Activated T-cell treated with anti-CD3 and anti-CD28 coated beads for 1 hour (primary cell): ENCODE data around the gene PLEKHB1.

Source experiments
- DNase-seq: peaks from one replicate; pipeline ENCODE4 v3.0.0-alpha.2; 2020; ENCODE audit warnings: low read depth

The PLEKHB1 gene

DNA sequence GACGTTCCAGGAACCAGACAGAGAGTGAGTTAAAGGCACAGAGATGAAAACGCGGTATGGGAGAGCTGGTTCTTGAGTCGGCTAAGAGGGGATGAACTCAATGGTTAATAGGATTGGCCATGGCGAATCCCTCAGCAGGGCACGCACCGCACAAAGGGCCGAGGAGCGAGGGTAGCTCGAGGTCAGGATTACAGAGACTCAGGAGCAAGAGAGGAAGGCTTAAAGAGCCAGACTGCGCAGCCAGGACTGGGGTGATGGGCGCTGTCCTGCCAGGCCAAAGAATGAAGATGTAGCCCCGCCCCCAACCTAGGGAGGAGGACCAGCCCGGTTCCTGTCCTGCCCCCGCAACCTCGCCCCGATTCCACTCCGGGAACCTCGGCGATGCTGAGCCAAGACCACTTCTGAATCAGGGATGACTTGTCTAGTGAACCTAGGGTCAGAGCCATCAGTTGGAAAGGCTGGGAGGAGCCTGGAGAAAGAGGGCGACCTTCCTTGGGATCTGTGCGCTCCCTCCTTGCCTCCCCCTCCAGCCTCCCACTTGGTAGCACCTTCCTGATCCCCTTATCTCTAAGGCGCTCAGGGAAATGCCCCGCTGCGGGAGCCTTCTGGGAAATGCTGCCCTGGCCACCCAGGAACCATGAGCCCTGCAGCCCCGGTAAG, at the start of gene PLEKHB1:
Gene PLEKHB1 (plus strand): TSS at position 610 of the 660 bp plus-strand sequence. CDS start 28 bp downstream, at position 638.
- DNase-seq: no peak

- DNase-seq: no peak
These were observed 48.9 kb upstream of the PLEKHB1 start for GRCh38 chr11:73597336-73597955.

- peak; percentile 89 for DNase-seq
These were observed 48.2 kb upstream of the PLEKHB1 start, which contains the start of gene FAM168A for GRCh38 chr11:73597956-73598718. Gene FAM168A, minus strand, starts transcription at chr11:73598112. Its CDS starts 129,638 bp downstream, at chr11:73468474.

GRCh38 chr11:73598719-73599379, 47.5 kb upstream of the PLEKHB1 start:
- DNase-seq: no peak

DNA sequence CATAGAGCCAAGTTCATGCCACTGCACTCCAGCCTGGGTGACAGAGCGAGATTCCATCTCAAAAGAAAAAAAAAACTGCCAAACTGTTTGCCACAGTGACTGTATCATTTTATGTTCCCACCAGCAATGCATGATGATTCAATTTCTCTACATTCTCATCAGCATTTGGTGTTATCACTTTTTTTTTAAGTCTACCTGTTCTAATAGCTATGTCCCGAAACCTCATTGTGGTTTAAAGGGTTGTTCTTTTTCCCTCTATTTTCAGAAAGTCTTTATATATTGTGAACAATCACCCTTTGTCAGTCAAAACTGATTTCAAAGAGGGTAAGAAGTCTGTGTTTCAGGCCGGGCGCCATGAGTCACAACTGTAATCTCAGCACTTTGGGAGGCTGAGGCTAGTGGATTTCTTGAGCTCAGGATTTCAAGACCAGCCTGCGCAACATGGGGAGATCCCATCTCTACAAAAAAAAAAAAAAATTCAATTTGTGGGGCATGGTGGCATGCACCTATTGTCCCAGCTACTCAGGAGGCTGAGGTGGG, 33.7 kb upstream of the PLEKHB1 start:
- no peak for DNase-seq

- DNase-seq: no peak
These were observed 31.8 kb upstream of the PLEKHB1 start for GRCh38 chr11:73614591-73614990.

GRCh38 chr11:73622926-73623593, 23.3 kb upstream of the PLEKHB1 start:
- DNase-seq: no peak

- no peak for DNase-seq
These were observed 22.7 kb upstream of the PLEKHB1 start for GRCh38 chr11:73623686-73624085.

DNA sequence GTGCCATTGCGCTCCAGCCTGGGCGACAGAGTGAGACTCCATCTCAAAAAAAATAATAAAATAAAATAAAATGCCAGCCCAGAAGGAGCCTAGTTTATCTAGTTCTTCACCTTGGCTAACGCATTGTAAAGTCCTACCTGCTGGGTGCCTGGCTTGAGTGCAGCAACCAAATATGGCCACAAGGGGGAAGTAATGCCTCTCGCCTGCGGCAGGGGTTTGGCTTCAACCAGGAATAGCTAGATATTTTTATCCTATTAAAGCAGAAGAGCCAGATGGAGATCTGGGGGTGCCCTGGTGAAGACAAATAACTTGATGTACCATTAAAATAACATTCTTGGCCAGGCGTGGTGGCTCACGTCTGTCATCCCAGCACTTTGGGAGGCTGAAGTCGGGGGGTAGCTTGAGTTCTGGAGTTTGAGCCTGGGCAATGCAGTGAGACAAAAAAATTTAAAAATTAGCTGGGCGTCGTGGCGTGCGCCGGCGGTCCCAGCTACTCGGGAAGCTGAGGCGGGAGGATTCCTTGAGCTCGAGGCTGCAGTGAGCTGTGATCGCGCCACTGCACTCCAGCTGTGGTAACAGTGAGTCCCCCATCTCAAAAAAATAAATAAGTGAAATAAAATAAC, 20.6 kb upstream of the PLEKHB1 start:
- peak; percentile 55 for DNase-seq

DNA sequence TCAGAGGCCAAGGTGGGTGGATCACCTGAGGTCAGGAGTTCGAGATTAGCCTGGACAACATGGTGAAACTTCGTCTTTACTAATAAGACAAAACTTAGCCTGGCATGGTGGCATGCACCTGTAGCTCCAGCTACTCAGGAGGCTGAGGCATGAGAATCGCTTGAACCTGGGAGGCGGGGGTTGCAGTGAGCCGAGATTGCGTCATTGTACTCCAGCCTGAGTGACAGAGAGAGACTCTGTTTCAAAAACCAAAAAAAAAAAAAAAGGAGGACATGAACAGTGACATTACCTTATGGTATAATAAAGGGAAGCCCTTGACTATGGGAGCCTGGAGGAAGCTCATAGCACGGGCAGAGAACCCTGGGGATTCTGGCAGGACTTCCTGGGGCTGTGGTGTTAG, 16.5 kb upstream of the PLEKHB1 start:
- no peak for DNase-seq

DNA sequence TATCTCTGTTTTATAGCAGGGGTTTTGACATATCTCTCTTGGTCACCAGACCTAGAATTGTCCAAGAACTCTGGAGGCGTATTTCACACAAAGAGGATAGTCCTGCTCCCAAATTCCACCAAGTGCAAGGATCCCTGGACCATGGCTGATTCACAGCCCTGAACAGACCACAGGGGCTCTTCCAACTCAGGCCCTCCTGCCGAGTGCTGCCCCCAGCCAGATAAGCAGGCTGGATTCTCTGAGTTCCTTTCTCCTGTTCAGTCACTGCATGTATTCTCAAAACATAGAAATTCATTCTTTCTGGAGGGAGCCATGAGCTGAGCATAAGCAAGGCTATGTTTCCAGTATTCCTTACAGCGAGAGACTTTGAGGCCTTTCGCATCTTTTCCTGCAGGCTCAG, 13.4 kb upstream of the PLEKHB1 start:
- no peak for DNase-seq

GRCh38 chr11:73633999-73634398, 12.4 kb upstream of the PLEKHB1 start:
- no peak for DNase-seq

GRCh38 chr11:73635721-73636120, 10.7 kb upstream of the PLEKHB1 start:
- DNase-seq: no peak

GRCh38 chr11:73636249-73636648, 10.1 kb upstream of the PLEKHB1 start:
- DNase-seq: no peak

DNA sequence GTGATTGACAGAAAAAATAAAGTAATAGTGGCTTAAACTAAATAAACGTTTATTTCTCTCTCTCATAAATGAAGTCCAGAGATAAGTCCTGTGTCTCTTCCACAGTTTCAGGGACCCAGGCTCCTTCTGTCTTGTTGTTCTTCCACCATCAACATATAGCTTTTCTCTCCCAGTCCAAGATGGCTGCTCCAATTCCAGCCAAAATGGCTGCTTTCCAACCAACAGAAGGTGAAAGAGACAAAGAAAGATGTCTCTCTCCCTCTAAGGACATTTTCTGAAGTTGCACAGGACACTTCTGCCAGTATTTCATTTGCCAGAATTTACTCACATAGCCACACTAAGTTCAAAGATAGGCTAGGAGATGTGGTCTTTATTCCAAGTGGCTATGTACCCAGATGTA, 9.4 kb upstream of the PLEKHB1 start:
- DNase-seq: no peak

- no peak for DNase-seq
These were observed 5.8 kb upstream of the PLEKHB1 start for GRCh38 chr11:73640592-73640991.

GRCh38 chr11:73641668-73642067, 4.7 kb upstream of the PLEKHB1 start:
- DNase-seq: no peak

DNA sequence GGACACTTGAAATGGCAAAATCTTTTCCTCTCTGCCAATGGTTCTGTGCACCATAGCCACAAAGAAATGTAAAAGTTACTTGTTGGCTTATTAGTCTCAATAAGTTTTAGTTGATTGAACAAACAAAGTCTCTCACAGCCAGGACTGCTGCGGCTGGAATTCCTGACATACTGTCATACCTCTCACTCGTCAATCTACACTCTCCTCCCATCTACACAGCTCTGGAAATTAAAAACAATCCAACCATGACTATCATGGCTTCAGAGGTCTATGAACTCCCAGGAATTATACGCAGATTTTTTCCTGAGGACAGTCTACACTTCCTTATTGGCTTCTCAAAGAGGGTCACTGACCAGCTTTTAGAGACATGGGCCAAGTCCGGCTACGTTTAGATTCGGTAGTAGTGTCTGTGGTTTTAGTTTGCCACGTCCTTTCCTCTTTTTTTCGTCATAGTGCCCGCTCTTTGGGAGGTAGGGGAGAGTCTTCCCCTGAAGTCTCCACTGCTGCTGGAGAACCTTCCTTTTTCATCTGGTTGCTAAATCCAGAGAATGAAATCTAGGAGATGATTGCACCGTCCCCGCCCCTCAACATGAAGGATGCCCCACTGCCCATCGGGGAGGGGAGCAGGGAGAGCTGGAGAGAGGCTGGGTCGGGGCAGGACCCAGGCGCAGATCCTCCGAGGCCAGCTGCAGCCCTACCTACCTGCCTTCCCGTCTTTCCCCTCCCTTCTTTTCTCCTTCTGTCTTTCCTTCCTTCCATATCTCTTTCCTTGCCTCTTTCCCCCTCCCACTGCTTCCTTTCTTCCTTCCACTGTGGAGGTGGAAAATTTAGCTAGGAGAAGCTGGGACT, 1.0 kb upstream of the PLEKHB1 start:
- no peak for DNase-seq

DNA sequence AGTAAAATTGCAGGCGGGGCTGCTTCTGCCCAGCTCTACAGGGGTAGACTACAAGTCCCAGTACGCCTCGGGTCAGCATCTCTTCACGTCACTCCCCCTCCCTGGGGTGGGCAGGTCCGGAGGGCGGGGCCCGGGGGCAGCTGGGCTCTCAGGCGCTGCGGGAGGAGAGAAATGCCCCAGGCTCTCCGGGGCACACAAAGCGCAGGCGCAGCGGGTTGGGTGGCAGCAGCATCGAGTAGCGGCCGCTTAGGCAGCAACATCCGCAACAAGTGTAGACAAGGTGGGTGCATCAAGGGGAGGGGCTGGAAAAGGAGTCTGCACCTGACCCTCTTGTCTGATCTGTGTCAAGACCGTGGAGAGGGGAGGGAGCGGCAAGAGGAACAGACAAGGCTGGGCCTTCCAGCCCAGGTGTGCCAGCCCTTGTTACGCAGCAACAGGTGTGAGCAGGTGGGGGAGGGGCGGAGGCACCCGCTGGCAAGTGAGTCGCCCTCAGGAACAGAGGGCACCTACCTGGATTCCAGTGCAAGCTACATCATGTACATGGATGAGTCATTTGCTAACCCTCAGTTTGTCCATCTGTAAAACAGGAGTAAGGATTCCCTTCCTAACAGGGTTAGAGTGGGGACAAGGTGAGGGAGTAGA, 1.2 kb downstream of the PLEKHB1 start:
- DNase-seq: peak; percentile 88

GRCh38 chr11:73648121-73648520, 1.7 kb downstream of the PLEKHB1 start:
- no peak for DNase-seq
